Fibroblast of skin of left biceps (primary cell): Measurements from ENCODE around the gene UBE2D2.

ENCODE experiments used
- DNase-seq, 2 experiments: peaks; one replicate each; pipeline ENCODE4 v3.0.0-alpha.2; 2013; ENCODE audit warnings: low read depth in 2 of 2

Gene UBE2D2

DNA sequence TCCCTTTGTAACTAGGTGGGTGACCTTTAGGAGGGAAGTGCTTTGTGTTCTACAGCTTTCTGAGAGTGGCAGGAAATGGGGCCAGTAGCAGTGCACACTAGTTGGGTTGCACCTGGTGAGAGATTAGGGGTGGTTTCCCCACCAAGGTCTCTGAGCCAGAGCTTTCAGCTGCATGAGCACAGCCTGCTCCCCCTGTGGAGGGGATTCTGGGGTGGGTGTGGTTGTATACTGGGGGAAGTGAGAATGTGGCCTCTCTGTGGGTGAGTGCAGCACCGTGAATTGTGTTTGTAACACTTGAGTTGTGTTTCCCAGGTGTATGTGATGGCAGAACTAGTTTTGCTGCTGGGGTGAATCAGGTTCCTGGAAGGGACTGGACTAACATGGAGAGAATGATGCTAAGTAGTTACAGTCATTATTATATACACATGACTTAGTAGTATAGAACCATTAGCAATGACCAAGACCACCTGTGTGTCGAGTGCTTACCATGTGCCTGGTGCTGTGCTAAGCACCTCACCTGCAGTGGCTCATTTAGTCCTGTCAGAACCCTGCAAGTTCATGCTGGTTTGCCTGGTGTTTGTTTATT, 75.2 kb downstream of the UBE2D2 start:
- DNase-seq: no peak

DNA sequence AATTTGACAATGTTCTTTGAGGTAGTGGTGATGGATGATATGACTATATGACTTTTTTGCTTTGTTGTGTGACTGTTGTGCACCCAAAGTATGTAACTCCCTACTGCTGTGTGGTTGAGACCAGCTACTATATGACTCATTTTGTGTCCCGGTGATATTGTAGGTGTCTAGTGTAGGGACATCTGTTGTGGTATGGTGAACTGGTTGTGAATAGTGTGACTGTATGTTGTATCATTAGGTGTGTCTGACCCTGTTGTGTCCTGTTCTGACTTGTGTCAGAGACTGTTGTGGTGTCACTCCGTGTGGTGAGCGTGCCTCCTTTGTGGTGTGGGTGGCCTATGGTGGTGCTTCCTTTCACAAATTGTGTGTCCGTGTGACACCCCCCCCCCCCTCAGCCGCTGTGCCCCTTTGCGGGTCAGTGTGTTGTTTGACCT, 75.9 kb downstream of the UBE2D2 start:
- DNase-seq: no peak

DNA sequence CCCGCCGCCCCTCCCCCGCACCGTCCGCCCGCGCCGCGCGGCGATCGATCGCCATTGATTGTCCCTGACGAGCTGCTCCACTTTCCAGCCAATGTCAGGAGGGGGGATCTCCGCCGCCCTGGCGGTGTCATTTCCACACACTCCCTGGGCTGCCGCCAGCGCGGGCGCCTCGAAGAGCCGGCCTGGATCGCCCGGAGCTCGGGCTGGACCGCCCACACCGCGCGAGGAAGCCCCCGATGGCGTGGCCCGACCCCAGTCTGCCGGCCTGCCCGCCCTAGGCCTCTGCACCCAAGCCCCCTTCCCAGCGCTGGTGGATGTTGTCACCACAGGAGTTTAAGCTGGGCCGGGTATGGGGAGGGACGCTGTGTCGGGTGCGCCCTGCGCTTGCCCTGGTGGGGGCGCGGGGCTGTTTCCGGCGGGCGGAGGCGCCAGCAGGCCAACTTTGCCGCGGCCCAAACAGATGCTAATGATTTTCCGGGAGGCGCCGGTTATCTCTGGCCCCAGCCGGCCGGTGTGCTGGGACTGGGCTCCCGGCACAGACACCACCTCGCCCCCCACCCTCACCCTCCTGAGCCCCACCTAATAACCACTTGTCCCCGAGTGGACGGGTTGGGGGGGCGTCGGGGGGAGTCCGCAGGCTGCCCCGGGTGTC, 76.4 kb downstream of the UBE2D2 start:
- DNase-seq: peak; percentile 51 to 54

DNA sequence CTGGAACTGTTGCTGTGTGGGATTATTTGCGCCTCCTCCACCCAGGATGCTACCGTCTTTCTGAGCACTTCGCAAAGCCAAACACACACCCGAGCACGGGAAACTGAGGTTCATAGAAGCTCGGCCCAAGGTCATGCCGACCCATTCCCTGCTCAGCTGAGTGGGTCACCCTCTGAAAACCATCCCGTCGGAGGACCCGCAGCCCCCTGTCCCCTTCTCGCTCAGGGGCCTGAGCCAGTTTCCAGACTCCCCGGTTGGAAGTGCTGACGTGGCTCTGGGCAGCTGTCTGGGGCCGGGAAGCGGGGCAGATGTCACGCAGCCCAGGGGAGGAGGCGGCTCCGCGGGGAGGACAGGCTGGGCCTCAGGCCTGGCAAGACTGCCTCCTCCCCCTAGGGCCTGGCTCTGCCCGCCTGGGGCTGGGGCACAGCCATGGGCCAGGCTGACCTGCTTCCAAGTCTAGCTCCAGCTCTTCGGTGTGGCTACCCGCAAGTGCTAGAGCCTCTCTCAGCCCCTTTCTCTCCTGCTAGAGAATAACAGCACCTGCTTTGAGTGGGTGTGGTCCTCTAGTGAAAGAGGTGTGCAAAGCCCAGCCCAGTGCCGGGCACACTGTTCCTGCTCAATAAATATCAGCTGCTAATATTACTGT, 77.1 kb downstream of the UBE2D2 start:
- DNase-seq: no peak

DNA sequence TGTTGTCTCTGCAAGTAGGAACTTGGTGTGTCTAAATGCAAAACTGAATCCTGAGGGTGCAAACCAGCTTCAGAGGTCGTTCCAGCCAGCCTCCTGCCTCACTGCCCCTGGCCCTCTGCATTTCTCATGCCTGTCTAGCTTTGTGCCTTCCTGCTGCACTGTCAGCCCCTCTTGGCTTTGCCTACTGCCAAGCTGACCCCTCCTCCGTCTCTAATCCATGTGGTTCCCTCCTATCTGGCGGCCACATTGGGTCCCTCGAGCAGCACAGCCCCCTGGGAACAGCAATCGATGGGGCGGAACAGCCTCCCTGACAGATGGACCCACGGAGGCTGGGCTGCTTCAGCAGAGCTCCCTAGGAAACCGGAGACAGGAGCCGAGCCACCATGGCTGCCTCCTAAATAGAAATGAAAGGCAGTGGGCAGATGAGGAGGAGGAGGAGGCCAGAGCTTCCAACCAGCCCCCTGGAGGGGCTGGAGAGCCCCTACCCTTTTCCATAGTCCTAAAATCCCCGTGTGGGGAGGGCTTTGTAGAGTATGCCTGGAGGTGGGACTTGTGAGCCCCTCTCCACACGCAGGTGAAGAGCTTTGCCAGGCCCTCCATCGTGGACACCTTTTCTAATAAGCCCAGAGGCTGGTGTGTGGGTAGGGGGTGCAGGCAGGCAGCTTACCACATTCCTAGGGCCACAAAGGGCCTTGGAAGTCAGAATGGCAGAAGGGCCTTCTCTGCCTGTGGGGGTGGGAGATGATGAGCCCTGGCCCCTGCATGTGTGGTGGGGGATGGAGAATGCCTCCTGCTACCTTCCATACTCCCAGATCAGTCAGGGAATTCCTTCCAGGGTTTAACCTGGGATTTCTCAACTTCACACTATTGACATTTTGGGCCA, 77.8 kb downstream of the UBE2D2 start:
- no peak for DNase-seq

DNA sequence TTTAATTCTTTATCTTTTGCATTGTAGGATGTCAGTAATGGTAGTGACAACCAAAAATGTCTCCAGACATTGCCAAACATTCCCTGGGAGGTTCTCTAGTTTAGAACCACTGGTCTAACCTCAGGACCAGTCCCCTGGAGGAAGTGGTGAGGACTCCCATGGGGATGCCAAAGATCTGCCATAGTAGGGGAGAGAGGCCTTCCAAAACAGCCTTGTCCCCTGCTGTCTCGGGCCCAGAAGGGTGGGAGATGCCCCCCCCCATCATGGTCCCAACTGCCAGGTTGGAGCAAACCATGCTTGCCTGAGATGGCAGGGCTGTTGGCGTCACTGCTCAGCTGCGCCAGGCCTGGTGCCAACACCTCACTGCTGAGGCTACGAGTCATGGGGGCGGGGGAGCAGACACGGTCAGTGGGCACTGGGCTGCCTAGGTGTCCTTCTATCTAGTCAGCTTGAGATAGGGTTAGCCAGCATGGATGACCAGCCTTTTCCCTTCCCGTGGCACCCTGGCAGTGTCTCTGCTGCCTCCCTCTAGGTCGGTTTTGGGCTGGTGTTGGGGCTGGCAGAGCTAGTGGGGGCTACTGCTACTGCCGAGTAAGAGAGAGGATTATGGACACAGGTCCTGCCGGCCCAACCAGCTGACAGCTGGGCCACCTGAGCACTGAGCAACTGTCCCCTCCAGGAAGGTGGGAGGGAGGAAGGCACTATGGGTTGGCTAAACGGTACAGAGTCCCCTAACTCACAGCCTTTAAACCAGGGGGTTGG, 78.7 kb downstream of the UBE2D2 start:
- DNase-seq: no peak

DNA sequence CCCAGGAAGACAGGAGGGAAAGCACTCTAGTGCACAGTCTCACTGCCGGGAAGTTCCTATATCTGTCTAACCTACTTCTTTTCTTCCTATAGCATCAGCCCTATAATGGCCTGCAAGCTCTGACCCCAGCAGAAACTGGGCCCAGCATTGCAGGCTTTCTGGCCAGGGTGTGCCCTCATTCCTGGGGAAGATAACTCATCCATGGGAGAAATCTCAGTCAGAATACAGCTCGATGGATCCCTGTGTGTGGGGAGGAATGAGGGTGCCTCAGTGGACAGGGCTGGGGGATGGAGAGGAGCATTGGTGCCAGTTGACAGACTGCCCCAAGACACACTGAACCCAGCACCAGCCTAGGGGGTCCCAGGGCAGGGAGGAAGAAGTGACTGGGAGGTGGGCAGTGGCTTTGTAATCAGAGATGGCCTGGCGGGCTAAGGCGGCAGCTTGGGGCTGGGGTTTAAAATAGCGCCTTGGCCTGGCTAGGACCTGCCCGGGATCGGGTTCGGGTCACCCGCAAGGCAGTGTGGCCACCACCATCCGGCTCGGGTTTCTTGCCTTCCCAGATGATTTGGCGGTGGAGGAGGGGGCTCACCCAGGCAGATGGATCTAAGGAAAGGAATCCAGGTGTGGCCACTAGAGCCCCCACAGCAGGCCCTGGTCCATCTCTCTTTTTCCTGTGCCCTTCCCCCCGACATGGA, 79.4 kb downstream of the UBE2D2 start:
- no peak for DNase-seq

DNA sequence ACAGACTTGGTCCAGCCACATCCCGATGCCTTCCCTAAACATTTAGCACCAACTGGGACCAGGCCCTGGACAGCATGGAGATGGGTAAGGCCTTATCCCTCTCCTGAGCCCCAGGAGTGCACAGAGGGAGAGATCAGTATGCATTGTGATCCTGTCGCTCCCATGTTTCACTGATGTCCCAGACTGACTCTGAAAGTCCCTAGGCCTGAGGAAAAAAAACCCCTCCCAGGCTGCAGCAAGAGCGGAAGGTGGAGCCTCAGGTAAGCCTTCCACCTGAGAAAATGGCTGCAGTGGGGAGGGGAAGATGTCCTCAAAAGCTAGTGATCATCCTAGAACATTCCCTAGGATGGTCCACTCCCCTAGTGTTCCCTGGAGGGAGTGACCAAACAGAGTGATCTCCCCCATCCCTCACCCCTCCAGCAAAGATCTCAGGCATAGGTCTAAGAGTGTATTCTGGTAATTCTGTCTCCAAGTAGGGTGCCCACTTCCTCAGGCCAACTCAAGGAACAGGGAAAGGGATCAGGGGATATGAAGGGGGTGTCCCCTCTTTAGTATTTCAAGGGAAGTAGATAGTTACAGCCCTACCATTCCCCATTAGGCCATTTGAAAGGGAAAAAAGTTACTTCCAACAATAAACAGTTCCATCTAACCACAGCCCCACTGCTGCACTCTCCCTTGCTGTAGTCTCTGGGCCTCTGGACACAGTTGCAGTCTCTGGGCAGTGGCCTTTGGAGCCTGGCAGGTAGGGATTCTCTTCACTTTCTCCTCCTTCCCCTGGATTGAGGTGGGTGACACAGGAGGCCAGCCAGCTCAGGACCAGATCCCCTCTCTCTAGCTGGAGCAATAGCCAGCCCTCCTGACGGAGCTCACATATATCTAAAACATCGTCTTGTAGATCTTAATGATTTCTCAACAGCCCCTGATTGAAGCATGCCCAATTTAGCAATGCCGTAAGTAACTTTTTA, 80.3 kb downstream of the UBE2D2 start:
- DNase-seq: no peak

DNA sequence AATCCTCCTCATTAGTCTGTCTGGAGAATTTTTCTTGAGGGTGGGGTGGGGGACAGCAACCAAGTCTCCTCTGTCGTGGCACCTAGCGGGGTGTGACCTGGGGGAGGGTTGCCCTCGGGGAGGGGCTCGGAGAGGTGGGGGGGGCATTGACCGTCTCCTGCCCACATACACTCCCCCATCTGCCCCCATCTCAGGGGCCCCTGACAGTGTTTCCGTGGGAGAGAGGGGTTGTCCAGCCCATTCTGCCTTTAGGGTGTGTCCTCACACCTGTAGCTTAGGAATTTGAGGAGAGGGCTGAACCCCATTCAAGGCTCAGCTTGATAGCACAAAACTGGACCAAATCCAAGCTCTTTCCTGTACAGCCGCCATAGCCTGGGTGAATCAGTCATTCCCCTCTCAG, 81.1 kb downstream of the UBE2D2 start:
- no peak for DNase-seq

DNA sequence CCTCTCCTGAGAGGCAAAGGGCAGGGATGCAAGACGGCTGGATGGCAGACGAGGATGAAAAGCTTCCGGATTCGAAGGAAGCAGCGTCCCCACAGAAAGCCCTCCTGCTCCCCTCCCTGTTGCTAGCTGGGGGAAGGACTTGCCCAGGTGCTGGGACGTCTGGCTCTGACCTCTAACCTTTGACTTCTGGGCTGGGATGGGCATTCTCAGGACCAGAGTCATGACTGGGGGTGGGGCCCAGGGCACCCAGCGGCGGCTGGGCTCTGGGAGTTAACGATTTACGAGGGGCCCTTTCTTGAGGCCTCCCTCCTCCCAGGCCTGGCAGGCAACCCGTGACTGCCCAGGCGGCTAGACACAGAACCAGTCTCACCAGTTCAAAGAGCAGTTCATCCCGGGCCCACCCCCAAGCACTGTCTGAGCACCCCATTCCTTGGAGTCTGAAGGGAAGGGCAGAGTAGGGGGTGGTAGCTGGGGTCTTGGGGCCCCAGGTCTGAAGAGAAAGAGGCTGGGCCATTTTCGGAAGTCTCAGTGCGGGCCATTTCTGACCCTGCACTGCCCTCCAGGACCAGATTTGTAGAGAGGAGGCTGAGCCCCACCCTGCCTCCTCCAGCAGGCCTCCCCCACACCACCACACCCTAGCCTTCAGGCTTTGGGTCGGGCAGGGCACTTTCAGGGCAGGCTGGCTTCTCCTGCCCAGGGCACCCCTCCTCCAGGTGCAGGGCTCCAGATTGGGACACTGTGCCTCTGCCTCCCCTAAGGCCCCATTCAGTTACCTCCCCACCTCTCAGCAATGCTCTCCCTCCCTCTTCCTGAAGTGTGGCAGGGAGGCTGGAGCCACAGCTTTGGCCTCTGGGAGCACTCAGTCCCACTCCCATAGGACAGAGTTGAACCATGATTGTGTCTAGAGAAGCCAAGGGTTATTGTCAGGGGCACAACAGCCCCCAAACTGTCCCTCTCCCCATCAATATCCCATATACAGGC, 82.0 kb downstream of the UBE2D2 start:
- no peak for DNase-seq

DNA sequence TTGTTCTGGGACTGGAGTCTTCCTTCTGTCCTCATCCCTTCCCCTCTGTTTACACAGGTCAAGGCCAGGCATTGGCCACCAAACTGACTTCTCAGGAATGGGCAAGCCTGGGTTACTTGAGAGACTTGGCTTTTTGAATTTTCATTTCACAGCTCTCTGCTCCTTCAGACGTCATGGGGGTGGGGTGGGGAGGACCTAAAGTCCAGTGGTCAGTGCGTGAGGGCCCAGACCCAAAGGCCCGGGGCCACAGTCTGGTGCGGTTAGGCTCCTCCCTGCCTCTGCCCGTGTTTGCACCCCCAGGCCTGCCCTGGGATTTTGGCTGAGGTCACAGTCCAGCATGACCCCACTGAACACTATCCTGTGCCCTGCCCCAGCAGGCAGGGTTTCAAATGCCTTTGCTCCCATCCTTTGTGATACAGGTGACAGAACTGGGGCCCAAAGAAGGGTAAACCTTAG, 82.9 kb downstream of the UBE2D2 start:
- DNase-seq: no peak

DNA sequence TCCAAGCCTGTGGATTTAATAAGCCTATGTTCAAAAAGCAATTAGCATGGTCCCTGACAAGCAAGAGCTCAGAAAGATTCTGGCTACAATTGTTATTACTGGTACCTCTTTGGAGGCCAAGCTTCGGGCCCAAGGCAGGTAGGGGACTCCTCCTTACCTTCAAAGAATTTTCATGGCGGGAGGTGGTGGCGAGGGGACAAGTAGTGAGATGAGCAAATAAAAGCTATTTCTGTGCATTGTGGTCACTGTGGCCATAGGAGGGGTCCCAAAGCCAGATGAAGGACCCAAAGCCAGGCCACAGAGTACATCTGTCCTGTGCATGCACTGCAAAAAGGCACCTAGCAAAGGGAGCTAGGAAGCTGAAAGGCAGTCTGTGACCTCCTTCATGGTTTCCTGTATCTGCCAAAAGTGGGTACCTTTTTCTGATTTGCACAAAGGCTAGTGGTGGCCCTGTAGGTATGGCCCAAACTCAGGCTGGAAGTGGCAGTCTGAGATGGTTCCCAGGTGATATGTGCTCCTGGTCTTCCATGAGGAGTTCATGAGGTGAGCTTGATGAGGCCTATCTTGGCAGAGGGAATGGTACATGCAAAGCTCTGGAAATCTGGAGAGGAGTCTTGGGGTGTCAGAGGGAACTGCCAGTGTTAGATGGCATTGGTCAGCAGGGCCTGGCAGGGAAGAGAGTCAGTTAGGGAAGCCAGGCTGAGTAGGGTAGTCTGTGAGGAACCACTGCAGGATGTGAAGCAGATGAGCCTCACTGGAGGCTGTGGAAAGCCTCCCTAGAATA, 83.7 kb downstream of the UBE2D2 start:
- no peak for DNase-seq

DNA sequence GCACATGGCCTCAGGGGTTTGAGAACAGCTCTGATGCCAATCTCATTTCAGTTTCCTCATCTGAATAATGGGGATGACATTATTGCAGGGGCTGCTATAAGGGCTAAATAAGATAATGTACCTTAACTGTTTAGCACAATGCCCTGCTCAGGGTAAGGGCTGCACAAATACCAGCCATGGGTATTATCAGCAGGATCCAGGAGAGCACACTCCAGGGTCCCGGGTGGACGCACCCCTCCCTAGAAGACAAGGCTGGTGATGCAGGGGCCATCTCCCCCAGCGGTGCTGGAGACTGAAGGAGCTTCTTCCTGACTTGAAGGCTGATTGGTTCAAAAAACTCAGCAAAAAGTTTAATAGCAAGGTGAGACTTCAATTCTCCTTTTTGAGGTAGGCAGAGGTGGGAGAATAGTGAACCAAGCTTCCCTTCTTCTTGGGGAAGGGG, 84.3 kb downstream of the UBE2D2 start:
- no peak for DNase-seq

DNA sequence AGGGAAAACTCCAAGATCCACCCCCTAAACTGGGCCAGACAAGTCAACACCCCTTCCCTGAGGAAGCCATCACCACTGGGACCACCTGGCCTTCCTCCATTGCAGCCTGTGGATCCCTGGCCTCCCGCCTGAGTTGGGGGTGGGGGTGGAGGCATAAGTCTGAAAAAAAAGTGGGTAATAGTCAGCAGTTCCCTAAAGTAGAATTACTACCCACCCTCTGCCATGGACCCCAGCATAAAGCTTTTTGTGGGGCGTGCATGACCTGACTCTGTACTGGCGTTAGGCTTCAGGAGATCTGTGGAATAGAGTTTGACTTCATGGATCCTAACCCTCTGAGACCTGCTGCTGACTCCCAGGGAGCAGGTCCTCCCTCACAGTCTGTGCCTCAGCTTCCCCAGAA, 85.0 kb downstream of the UBE2D2 start:
- no peak for DNase-seq

DNA sequence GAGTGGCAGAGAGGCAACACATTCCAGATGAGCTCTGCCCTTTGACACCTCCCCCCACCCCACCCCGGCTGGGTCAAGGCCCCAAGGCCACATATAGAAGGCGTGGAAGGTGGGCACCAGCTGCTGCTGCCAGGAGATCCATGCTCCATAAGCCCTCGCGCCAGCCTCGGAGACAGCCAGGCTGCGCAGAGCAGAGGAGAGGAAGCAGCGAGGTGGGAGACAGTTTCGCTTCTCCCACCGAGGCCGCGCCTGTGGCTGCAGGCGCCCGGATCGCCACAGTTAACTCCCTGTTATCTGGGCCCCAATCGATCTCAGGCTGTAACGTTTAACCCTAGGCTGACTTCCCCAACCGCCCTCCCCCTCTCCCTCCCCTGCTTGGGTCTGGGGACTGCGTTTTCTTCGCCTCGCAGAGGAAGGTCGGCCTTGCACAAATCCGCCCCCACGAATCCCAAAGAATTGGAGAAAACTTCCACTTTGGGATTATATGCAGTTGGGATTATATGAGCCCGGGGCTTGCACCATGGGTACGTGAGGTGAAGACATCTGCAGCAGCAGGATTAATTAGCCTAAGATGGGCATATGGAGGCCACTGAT, 85.9 kb downstream of the UBE2D2 start:
- DNase-seq: no peak

DNA sequence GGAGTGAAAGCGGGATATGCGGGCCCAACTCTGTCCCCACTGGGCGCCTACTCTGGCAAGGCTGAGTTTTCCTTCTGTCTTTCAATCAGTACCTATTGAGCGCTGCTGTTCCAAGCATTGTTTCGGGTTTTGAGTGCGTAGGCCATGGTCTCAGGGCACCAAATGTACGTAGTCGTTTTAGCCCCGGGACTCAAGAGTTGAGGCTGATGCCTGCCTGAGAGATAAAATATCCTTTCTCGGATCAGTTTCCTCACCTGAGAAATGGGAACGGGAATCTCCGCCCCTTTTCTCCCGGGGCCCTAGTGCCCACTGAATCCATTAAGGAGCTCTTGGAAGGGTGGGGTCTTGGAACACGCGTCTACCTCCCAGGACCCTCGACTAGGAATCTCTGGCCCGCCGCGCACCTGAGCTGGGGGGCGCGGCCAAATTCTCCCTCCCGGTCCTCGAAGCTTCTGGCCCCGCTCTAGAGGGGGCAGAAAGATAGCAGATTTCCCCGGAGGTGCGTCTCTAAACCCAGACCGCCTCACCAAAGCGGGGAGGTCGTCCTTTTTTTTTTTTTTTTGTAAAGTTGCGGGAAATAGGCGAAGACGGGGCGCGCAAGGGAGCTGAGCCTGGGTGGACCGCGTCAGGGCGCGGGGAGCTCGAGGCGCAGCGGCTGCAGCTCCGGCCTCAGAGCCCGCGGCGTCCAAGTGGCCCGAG, 86.5 kb downstream of the UBE2D2 start:
- DNase-seq: no peak
